GM12878 (cell line): ENCODE measurements around the gene UQCC5. TPM values are rescaled to one million over a fixed set of nuclear protein-coding genes. Genes with fewer than 3 reads are reported as not detected.

ENCODE experiments used
- ATAC-seq: fragments of 200-7000 bp; cut with Tn5 transposase; 3 replicates; pipeline ENCODE4 v1.9.1; 2020; ENCODE audit warnings: mild to moderate bottlenecking, moderate library complexity
- BruUV-seq: library from RNA; stranded (reverse); fragments of 400-500 nt; replicated peaks from 2 replicates; lab custom pipeline; 2021; lab: Mats Ljungman, UMichigan
- CTCF ChIA-PET: fragments of 300-600 bp; sonication (Branson Sonifier 250); formaldehyde crosslinking; extraction: SDS; loops from one replicate; lab custom pipeline; 2021; ENCODE audit warnings: inconsistent platforms; lab: Yijun Ruan, JAX
- POLR2A ChIA-PET: fragments of 350-600 bp; formaldehyde crosslinking; extraction: SDS; loops from one replicate; lab custom pipeline; 2021; ENCODE audit warnings: inconsistent platforms; lab: Charles Lee
- RAD21 ChIA-PET: fragments of 300-600 bp; sonication (Branson Sonifier 250); formaldehyde crosslinking; loops from one replicate; lab custom pipeline; 2023; ENCODE audit warnings: antibody characterized with exemption; ENCODE audit not compliant: unreplicated experiment; lab: Charles Lee
- SMC1A ChIA-PET: fragments of 300-600 bp; sonication (Branson Sonifier 250); formaldehyde crosslinking; loops from one replicate; lab custom pipeline; 2023; ENCODE audit not compliant: unreplicated experiment, uncharacterized antibody; lab: Charles Lee
- DNase-seq: peaks from one replicate; pipeline ENCODE4 v3.0.0-alpha.2; 2011; ENCODE audit warnings: low read depth, low spot score
- FAIRE-seq: peaks from 3 replicates; lab custom pipeline; 2011; peaks lifted over from hg19 to GRCh38; lab: Jason Lieb, UNC
- H2AFZ ChIP-seq: 2 replicates; pipeline ENCODE4 v1.6.0; 2011; ENCODE audit warnings: low read depth, low read length, control low read depth; ENCODE audit not compliant: control insufficient read depth
- H3K27ac ChIP-seq: 2 replicates; pipeline ENCODE4 v1.5.1; 2011; ENCODE audit warnings: control low read depth; ENCODE audit not compliant: control insufficient read depth, insufficient read depth
- H3K27me3 ChIP-seq, 2 experiments: replicated peaks in 1 of 2; 2 replicates each; pipeline versions ENCODE4 v1.6.0 to v1.6.1; 2011; ENCODE audit warnings: low read length in 1 of 2; ENCODE audit not compliant: control insufficient read depth in 2 of 2, insufficient read depth in 2 of 2
- H3K36me3 ChIP-seq, 2 experiments: 2 replicates each; pipeline ENCODE4 v1.5.1; 2011; ENCODE audit warnings: low read length in 1 of 2; ENCODE audit not compliant: control insufficient read depth in 2 of 2, insufficient read depth in 2 of 2
- H3K4me1 ChIP-seq: 2 replicates; pipeline ENCODE4 v1.6.1; 2011; ENCODE audit warnings: mild to moderate bottlenecking, low read length, moderate library complexity, mixed read lengths; ENCODE audit not compliant: control insufficient read depth, insufficient read depth
- H3K4me2 ChIP-seq: 2 replicates; pipeline ENCODE4 v1.6.0; 2011; ENCODE audit warnings: control low read depth; ENCODE audit not compliant: control insufficient read depth, insufficient read depth
- H3K4me3 ChIP-seq: fragments of 200-600 bp; sonication (generic); 2 replicates; pipeline ENCODE4 v1.5.1; 2016
- H3K79me2 ChIP-seq: 2 replicates; pipeline ENCODE4 v1.6.0; 2011; ENCODE audit warnings: low read length; ENCODE audit not compliant: control insufficient read depth, insufficient read depth
- H3K9ac ChIP-seq: 2 replicates; pipeline ENCODE4 v1.8.0; 2011; ENCODE audit warnings: low read length, control low read depth, mixed read lengths; ENCODE audit not compliant: control insufficient read depth, insufficient read depth
- H3K9me3 ChIP-seq: replicated peaks from 3 replicates; pipeline ENCODE4 v1.5.1; 2011; ENCODE audit warnings: mild to moderate bottlenecking, low read length; ENCODE audit not compliant: control insufficient read depth, insufficient read depth
- H4K20me1 ChIP-seq: 2 replicates; pipeline ENCODE4 v1.6.0; 2011; ENCODE audit not compliant: control insufficient read depth, insufficient read depth
- EED ChIP-seq: sonication (generic); IDR thresholded peaks from 2 replicates; pipeline ENCODE4 v1.6.1; 2016; ENCODE audit warnings: antibody characterized with exemption, low read depth
- HCFC1 ChIP-seq: fragments of 150-350 bp; IDR thresholded peaks from 2 replicates; pipeline ENCODE4 v1.6.1; 2014; ENCODE audit warnings: low read length
- IKZF1 ChIP-seq: fragments of 450-650 bp; conservative IDR thresholded peaks from 2 replicates; pipeline ENCODE4 v1.6.1; 2017; ENCODE audit warnings: antibody characterized with exemption, mild to moderate bottlenecking
- JUNB ChIP-seq: IDR thresholded peaks from 2 replicates; pipeline ENCODE4 v1.6.1; 2016; ENCODE audit warnings: antibody characterized with exemption, mild to moderate bottlenecking
- REST ChIP-seq: IDR thresholded peaks from 2 replicates; pipeline ENCODE4 v1.6.1; 2012; ENCODE audit warnings: mild to moderate bottlenecking, low read depth, low read length
- SMC3 ChIP-seq: IDR thresholded peaks from 2 replicates; pipeline ENCODE4 v1.6.1; 2011; ENCODE audit warnings: low read length, improper control_type of control experiment, borderline replicate concordance
- SREBF1 ChIP-seq: IDR thresholded peaks from 2 replicates; pipeline ENCODE4 v1.6.1; 2012; ENCODE audit warnings: mild to moderate bottlenecking, low read length
- TCF12 ChIP-seq: IDR thresholded peaks from 2 replicates; pipeline ENCODE4 v1.6.1; 2011; ENCODE audit warnings: low read depth, mild to moderate bottlenecking, low read length
- WGBS: methylation state at CpG from one replicate; pipeline ENCODE4 v1.1.6; 2016; ENCODE audit warnings: low lambda C conversion rate; ENCODE audit not compliant: insufficient replicate concordance, insufficient coverage; ENCODE audit errors: missing lambda C conversion rate; 5-methylcytosine and 5-hydroxymethylcytosine counted together
- in situ Hi-C: fragments of 300-500 bp; cut with MboI; formaldehyde crosslinking; loops from 9 replicates; pipeline ENCODE4 v1.14.3; 2018; ENCODE audit warnings: mixed read lengths
- intact Hi-C: fragments of 100-400 bp; cut with micrococcal nuclease; formaldehyde crosslinking; loops from one replicate; pipeline ENCODE4 v1.14.2; 2022; ENCODE audit not compliant: unreplicated experiment
- polyA plus RNA-seq, 11 experiments: library from polyadenylated mRNA; depleted of rRNA in 4 of 11; unstranded in 6 of 11; stranded (reverse) in 5 of 11; fragments of >200 nt; fragmentation: Nextera tagmentation in 4 of 11; fragmentation: Illumina TruSeq in 1 of 11; extraction: Ambion mirVana in 4 of 11; extraction: Trizol in 1 of 11; gene quantifications; 1 replicate in 1 of 11; 2 replicates in 10 of 11; pipeline versions ENCODE4 v1.2.1 to v1.2.3, GENCODE V29; 2011 to 2016; ENCODE audit warnings: inconsistent platforms in 2 of 11, missing spikeins in 2 of 11, low read depth in 1 of 11
- total RNA-seq, 4 experiments: library from RNA; depleted of rRNA in 3 of 4; stranded (reverse); fragments of >200 nt in 3 of 4; fragmentation: Illumina TruSeq in 1 of 4; extraction: Trizol in 1 of 4; gene quantifications; 2 replicates each; pipeline versions ENCODE4 v1.2.1 to v1.2.3, GENCODE V29; 2013 to 2021
- TF ChIP-seq, protein P1 (sequence below): IDR thresholded peaks from 2 replicates; pipeline ENCODE4 v1.6.1; 2011; ENCODE audit warnings: low read depth, mild to moderate bottlenecking, low read length, moderate library complexity, borderline replicate concordance; ENCODE audit errors: extremely low read depth
- TF ChIP-seq, protein P2 (sequence below): fragments of 450-650 bp; IDR thresholded peaks from 2 replicates; pipeline ENCODE4 v1.6.1; 2017; ENCODE audit warnings: mild to moderate bottlenecking
- TF ChIP-seq, protein P3 (sequence below): IDR thresholded peaks from 2 replicates; pipeline ENCODE4 v1.6.1; 2012; ENCODE audit warnings: low read length, inconsistent platforms

UQCC5 gene
- total and polyA plus RNA-seq, 10 of the 15 experiments (the other 5 are each of a cell fraction or from before 2014, with no cell fraction given): 15.1 to 84.8 (median 28.0) TPM

GRCh38 chr3:52536369-52537164 is at the start of gene UQCC5 (continued):
- TF ChIP-seq, protein P1, sequence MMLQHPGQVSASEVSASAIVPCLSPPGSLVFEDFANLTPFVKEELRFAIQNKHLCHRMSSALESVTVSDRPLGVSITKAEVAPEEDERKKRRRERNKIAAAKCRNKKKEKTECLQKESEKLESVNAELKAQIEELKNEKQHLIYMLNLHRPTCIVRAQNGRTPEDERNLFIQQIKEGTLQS: peak; percentile 67
- TF ChIP-seq HCFC1: peak; percentile 10; the same call in 1 of the 2 replicates
- TF ChIP-seq TCF12: peak; percentile 46; the same call in 1 of the 2 replicates
- TF ChIP-seq IKZF1: peak; percentile 85
- TF ChIP-seq SMC3: no peak
- TF ChIP-seq, protein P2, sequence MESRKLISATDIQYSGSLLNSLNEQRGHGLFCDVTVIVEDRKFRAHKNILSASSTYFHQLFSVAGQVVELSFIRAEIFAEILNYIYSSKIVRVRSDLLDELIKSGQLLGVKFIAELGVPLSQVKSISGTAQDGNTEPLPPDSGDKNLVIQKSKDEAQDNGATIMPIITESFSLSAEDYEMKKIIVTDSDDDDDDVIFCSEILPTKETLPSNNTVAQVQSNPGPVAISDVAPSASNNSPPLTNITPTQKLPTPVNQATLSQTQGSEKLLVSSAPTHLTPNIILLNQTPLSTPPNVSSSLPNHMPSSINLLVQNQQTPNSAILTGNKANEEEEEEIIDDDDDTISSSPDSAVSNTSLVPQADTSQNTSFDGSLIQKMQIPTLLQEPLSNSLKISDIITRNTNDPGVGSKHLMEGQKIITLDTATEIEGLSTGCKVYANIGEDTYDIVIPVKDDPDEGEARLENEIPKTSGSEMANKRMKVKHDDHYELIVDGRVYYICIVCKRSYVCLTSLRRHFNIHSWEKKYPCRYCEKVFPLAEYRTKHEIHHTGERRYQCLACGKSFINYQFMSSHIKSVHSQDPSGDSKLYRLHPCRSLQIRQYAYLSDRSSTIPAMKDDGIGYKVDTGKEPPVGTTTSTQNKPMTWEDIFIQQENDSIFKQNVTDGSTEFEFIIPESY: no peak
- TF ChIP-seq, all 136 proteins: peak for 59

DNA sequence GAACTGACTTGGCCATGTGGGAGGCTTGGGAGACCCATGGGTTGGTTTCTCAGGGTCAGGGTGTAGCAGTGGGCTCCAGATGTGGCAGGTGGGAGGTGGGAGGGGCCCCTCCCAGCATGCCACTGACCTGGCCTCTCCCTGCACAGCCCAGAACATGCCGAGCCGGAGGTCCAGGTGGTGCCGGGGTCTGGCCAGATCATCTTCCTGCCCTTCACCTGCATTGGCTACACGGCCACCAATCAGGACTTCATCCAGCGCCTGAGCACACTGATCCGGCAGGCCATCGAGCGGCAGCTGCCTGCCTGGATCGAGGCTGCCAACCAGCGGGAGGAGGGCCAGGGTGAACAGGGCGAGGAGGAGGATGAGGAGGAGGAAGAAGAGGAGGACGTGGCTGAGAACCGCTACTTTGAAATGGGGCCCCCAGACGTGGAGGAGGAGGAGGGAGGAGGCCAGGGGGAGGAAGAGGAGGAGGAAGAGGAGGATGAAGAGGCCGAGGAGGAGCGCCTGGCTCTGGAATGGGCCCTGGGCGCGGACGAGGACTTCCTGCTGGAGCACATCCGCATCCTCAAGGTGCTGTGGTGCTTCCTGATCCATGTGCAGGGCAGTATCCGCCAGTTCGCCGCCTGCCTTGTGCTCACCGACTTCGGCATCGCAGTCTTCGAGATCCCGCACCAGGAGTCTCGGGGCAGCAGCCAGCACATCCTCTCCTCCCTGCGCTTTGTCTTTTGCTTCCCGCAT is 49.2 kb upstream of the UQCC5 start:
- Histone ChIP-seq H3K4me3 (no peak overlapping the region), H2AFZ (no peak overlapping the region), H3K27ac (no peak overlapping the region), H4K20me1 (no peaks in the 10 kb centered on the region), H3K9ac (no peak overlapping the region), H3K27me3 (no peaks in the 10 kb centered on the region), H3K79me2 (no peaks in the 10 kb centered on the region), H3K9me3 (no peaks in the 10 kb centered on the region), H3K4me1 (no peaks in the 10 kb centered on the region), H3K4me2 (no peak overlapping the region), H3K36me3 (peaks cover 6 to 30% of the 10 kb centered on the region in 2 experiments; a peak in 3 of 4 replicates)
- DNase-seq: no peak
- in situ Hi-C loops (no loop called here), intact Hi-C loops (no loop called here)
- 95% methylated on average over 30 of the region's 31 CpGs for WGBS
- no TSS peak for BruUV-seq
- POLR2A ChIA-PET: no interaction called here
- SMC1A ChIA-PET: no interaction called here
- no peak for ATAC-seq
- FAIRE-seq: no peak
- RAD21 ChIA-PET: no interaction called here
- CTCF ChIA-PET: no interaction called here
- TF ChIP-seq REST (no peak), EED (no peak), SREBF1 (no peak), JUNB (no peak)
- TF ChIP-seq, protein P2: no peak
- TF ChIP-seq, protein P3, sequence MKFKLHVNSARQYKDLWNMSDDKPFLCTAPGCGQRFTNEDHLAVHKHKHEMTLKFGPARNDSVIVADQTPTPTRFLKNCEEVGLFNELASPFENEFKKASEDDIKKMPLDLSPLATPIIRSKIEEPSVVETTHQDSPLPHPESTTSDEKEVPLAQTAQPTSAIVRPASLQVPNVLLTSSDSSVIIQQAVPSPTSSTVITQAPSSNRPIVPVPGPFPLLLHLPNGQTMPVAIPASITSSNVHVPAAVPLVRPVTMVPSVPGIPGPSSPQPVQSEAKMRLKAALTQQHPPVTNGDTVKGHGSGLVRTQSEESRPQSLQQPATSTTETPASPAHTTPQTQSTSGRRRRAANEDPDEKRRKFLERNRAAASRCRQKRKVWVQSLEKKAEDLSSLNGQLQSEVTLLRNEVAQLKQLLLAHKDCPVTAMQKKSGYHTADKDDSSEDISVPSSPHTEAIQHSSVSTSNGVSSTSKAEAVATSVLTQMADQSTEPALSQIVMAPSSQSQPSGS: no peak
